Activated B cell treated with CpG ODN at 0.5 μM for 24 hours (primary cell): ENCODE measurements around the gene SLC29A3. TPM values are rescaled to one million over a fixed set of nuclear protein-coding genes. Genes with fewer than 3 reads are reported as not detected.
A peak's percentile ranks its signal among the peaks of the same experiment; 100 is the strongest.

Source experiments
- ATAC-seq: fragments of 200-7000 bp; cut with Tn5 transposase; one replicate; pipeline ENCODE4 v1.10.0; 2021; ENCODE audit warnings: low read depth, mild to moderate bottlenecking, moderate library complexity
- CTCF ChIA-PET: fragments of 350-600 bp; sonication (Branson Sonifier 250); formaldehyde crosslinking; loops from one replicate; lab custom pipeline; 2021; ENCODE audit warnings: antibody characterized with exemption; lab: Charles Lee
- POLR2A ChIA-PET: fragments of 350-600 bp; sonication (Branson Sonifier 250); formaldehyde crosslinking; loops from one replicate; lab custom pipeline; 2021; ENCODE audit warnings: antibody characterized with exemption; lab: Charles Lee
- DNase-seq: peaks from one replicate; pipeline ENCODE4 v3.0.0; 2022
- H3K27ac Mint-ChIP-seq: one replicate; pipeline ENCODE4 v1.8.0; 2020; ENCODE audit warnings: mixed read lengths
- H3K27me3 Mint-ChIP-seq: one replicate; pipeline ENCODE4 v1.8.0; 2021; ENCODE audit warnings: mixed read lengths
- H3K36me3 Mint-ChIP-seq: one replicate; pipeline ENCODE4 v1.8.0; 2021; ENCODE audit warnings: low read depth, mixed read lengths
- H3K4me1 Mint-ChIP-seq: one replicate; pipeline ENCODE4 v1.8.0; 2021; ENCODE audit warnings: mixed read lengths
- H3K4me3 Mint-ChIP-seq: one replicate; pipeline ENCODE4 v1.8.0; 2020; ENCODE audit warnings: mild to moderate bottlenecking, mixed read lengths
- H3K9me3 Mint-ChIP-seq: one replicate; pipeline ENCODE4 v1.8.0; 2020; ENCODE audit warnings: mixed read lengths
- CTCF ChIP-seq: fragments of 200-600 bp; IDR thresholded peaks from one replicate; pipeline ENCODE4 v1.8.0; 2022; ENCODE audit warnings: antibody characterized with exemption, mild to moderate bottlenecking
- intact Hi-C: fragments of 100-400 bp; cut with micrococcal nuclease; formaldehyde crosslinking; loops from one replicate; pipeline ENCODE4 v1.15.1; 2024
- total RNA-seq: library from RNA; stranded (reverse); gene quantifications from 2 replicates; pipeline ENCODE4 v1.2.3, GENCODE V29; 2022

SLC29A3 gene
- total RNA-seq, 1 donor from 2014 or later, result 4.3 TPM

DNA sequence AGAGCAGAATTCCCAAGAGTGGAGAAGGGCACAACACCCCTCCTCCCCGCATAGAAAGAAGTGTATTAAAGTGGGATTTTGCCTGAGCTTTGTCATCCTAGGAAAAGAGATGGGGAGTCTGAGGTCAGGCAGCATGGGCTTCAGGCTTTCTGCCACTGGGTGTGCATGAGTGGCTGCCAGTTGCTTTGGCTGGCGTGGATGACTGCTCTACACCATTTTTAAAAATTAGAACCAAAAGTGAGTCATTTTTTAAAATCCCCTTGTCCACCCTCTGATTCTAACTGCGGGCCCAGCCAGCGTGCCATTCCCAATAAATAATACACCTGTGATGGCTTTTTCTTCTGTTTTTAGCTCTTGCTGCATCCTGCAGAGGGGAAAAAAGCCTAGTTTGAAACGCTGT is 13.4 kb downstream of the SLC29A3 start:
- Mint-ChIP-seq H3K27ac (peak overlapping the region; percentile 50), H3K4me3 (no peak overlapping the region), H3K27me3 (no peaks in the 10 kb centered on the region), H3K36me3 (peaks cover 6% of the 10 kb centered on the region), H3K9me3 (no peaks in the 10 kb centered on the region), H3K4me1 (peaks cover 19% of the 10 kb centered on the region)
- DNase-seq (no peak), ATAC-seq (no peak)
- ChIA-PET CTCF (interaction anchor here (3.0 kb wide), 1 partner anchor 13 kb away, joined by 7 read pairs; the partner anchor contains the start of gene SLC29A3), POLR2A (no interaction called here)
- intact Hi-C loops, result no loop called here
- TF ChIP-seq CTCF, result no peak

DNA sequence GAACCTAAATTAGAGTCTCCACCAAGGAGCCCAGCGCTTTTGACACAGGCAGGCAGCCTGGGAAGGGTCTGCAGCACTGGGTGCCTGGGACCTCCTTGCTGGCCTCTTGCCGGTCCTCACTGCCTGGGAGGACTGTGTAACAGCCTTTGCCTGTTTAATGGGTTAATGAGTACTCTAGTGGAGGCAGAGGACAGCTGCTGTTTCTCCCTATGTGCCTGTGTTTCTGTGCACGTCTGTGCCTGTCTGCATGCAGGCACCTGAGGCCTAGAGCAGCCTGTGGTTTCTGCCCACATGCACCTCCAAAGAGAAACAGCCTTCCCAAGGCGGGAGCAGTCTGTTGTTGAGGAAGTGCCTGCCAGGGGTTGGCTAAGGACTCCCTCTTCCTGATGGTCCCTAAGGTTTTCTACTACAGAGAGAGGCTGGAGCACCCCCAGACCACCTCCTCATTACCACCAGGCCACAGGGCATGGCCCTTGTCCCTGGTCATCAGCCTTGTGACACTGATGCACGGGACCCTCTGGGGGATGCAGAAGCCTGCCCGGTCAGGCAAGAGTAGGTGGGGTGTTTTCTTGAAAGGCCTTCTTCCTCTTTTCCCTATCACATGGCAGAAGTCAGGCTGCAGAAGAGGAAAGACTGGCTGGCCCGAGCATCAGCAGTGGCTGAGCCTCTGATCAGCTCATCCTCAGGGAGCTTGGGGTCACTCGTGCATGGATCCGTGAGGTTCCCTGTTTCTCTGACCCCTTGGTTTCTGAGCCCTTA is 14.2 kb downstream of the SLC29A3 start:
- H3K4me1 Mint-ChIP-seq, result peaks cover 19% of the 10 kb centered on the region
- no peak overlapping the region for H3K4me3 Mint-ChIP-seq
- peaks cover 5% of the 10 kb centered on the region for H3K36me3 Mint-ChIP-seq
- intact Hi-C loops, result no loop called here
- H3K9me3 Mint-ChIP-seq, result no peaks in the 10 kb centered on the region
- no peaks in the 10 kb centered on the region for H3K27me3 Mint-ChIP-seq
- ATAC-seq, result peak; percentile 67
- POLR2A ChIA-PET, result no interaction called here
- peak overlapping the region; percentile 56 for H3K27ac Mint-ChIP-seq
- CTCF ChIA-PET, result interaction anchor here (3.0 kb wide), 1 partner anchor 14 kb away, joined by 7 read pairs; the partner anchor contains the start of gene SLC29A3
- no peak for TF ChIP-seq CTCF
- no peak for DNase-seq

GRCh38 chr10:71334221-71334791 is 15.2 kb downstream of the SLC29A3 start:
- DNase-seq (no peak), ATAC-seq (no peak)
- no peak for TF ChIP-seq CTCF
- no peaks in the 10 kb centered on the region for H3K27me3 Mint-ChIP-seq
- peaks cover 19% of the 10 kb centered on the region for H3K4me1 Mint-ChIP-seq
- ChIA-PET CTCF (interaction anchor here (0.9 kb wide), 1 partner anchor 20 kb away, joined by 3 read pairs; no protein-coding TSS in a partner anchor), POLR2A (interaction anchor here (0.9 kb wide), 1 partner anchor 43 kb away, joined by 3 read pairs; no protein-coding TSS in a partner anchor)
- H3K4me3 Mint-ChIP-seq, result no peak overlapping the region
- H3K36me3 Mint-ChIP-seq, result peaks cover 9% of the 10 kb centered on the region
- no peak overlapping the region for H3K27ac Mint-ChIP-seq
- H3K9me3 Mint-ChIP-seq, result no peaks in the 10 kb centered on the region
- intact Hi-C loops, result no loop called here

- intact Hi-C loops, result no loop called here
- ChIA-PET CTCF (no interaction called here), POLR2A (interaction anchor here (0.9 kb wide), 1 partner anchor 42 kb away, joined by 3 read pairs; no protein-coding TSS in a partner anchor)
- TF ChIP-seq CTCF, result no peak
- ATAC-seq, result no peak
- H3K4me3 Mint-ChIP-seq, result no peak overlapping the region
- H3K36me3 Mint-ChIP-seq, result peaks cover 13% of the 10 kb centered on the region
- H3K27me3 Mint-ChIP-seq, result no peaks in the 10 kb centered on the region
- H3K27ac Mint-ChIP-seq, result no peak overlapping the region
- H3K4me1 Mint-ChIP-seq, result peaks cover 19% of the 10 kb centered on the region
- DNase-seq, result no peak
- no peaks in the 10 kb centered on the region for H3K9me3 Mint-ChIP-seq
These were observed 16.2 kb downstream of the SLC29A3 start for GRCh38 chr10:71335173-71335708.

DNA sequence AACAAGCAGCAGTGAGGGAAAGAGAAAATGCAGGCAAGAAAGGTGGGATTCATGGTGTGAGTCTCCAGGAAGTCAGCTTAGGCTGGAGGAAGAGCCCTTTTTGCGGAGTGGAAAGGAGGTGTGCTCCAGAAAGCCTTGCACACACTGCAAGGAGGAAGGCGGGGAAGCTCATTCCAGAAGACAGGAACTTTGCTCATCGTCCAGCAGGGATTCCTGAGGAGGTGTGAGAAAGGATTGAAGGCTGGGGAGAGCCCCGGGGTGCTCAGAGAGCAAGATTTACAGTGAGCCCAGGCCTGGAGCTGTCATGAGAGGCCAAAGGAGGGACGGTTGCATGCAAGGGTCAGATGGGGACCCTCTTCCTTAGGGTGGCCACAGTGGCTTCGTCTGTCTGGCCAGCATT is 17.6 kb downstream of the SLC29A3 start:
- no peak overlapping the region for H3K4me3 Mint-ChIP-seq
- intact Hi-C loops, result no loop called here
- H3K27me3 Mint-ChIP-seq, result no peaks in the 10 kb centered on the region
- POLR2A ChIA-PET, result no interaction called here
- H3K9me3 Mint-ChIP-seq, result no peaks in the 10 kb centered on the region
- no peak for DNase-seq
- CTCF ChIA-PET, result no interaction called here
- H3K27ac Mint-ChIP-seq, result no peak overlapping the region
- peaks cover 19% of the 10 kb centered on the region for H3K36me3 Mint-ChIP-seq
- no peak for TF ChIP-seq CTCF
- H3K4me1 Mint-ChIP-seq, result peaks cover 19% of the 10 kb centered on the region
- ATAC-seq, result no peak
